Activated T-cell treated with anti-CD3 and anti-CD28 coated beads, Interleukin-2, amount 50 U/mL, for 4 hours (primary cell): Measurements from ENCODE around the gene TRIM58. TPM values are rescaled to one million over a fixed set of nuclear protein-coding genes. Genes with fewer than 3 reads are reported as not detected.
A peak's percentile ranks its signal among the peaks of the same experiment; 100 is the strongest.

ENCODE experiments used
- ATAC-seq, 2 donors: fragments of 200-7000 bp; cut with Tn5 transposase; one replicate each; pipeline ENCODE4 v1.10.0; 2021
- DNase-seq: peaks from one replicate; pipeline ENCODE4 v3.0.0-alpha.2; 2020
- H3K27me3 Mint-ChIP-seq: one replicate; pipeline ENCODE4 v1.8.0; 2021; ENCODE audit warnings: low read depth, mixed read lengths
- H3K36me3 Mint-ChIP-seq: one replicate; pipeline ENCODE4 v1.8.0; 2022; ENCODE audit warnings: mixed read lengths; ENCODE audit not compliant: insufficient read depth
- H3K4me1 Mint-ChIP-seq: one replicate; pipeline ENCODE4 v1.8.0; 2021; ENCODE audit warnings: low read depth, mixed read lengths
- H3K4me3 Mint-ChIP-seq: one replicate; pipeline ENCODE4 v1.8.0; 2021; ENCODE audit warnings: mild to moderate bottlenecking, moderate library complexity, mixed read lengths
- H3K9me3 Mint-ChIP-seq: one replicate; pipeline ENCODE4 v1.8.0; 2021; ENCODE audit warnings: mixed read lengths
- total RNA-seq, 3 donors: library from RNA; stranded (reverse); gene quantifications; one replicate each; pipeline ENCODE4 v1.2.1, GENCODE V29; 2021

TRIM58 gene
- total RNA-seq = under 1 TPM; 0.11 to 0.28 (median 0.18) TPM

- peaks cover 30% of the 10 kb centered on the region for H3K27me3 Mint-ChIP-seq
- no peak for DNase-seq
- H3K4me1 Mint-ChIP-seq = peaks cover 9% of the 10 kb centered on the region
- H3K36me3 Mint-ChIP-seq = no peaks in the 10 kb centered on the region
- ATAC-seq = peak; percentile 77 to 83
- H3K9me3 Mint-ChIP-seq = no peaks in the 10 kb centered on the region
- peak within 1 kb of the TSS; percentile 73 for H3K4me3 Mint-ChIP-seq
Measured at GRCh38 chr1:247857069-247857984, at the start of gene TRIM58. Gene TRIM58, plus strand, starts transcription at chr1:247857187. Its CDS starts 60 bp downstream, at chr1:247857247.

- Mint-ChIP-seq H3K36me3 (no peaks in the 10 kb centered on the region), H3K27me3 (no peaks in the 10 kb centered on the region), H3K4me3 (no peak overlapping the region), H3K9me3 (no peaks in the 10 kb centered on the region), H3K4me1 (no peaks in the 10 kb centered on the region)
- ATAC-seq (no peak), DNase-seq (no peak)
Measured at GRCh38 chr1:247812637-247813036, 44.4 kb upstream of the TRIM58 start.

- no peak overlapping the region for H3K4me3 Mint-ChIP-seq
- H3K27me3 Mint-ChIP-seq = no peaks in the 10 kb centered on the region
- DNase-seq (no peak), ATAC-seq (no peak)
- no peaks in the 10 kb centered on the region for H3K4me1 Mint-ChIP-seq
- no peaks in the 10 kb centered on the region for H3K9me3 Mint-ChIP-seq
- no peaks in the 10 kb centered on the region for H3K36me3 Mint-ChIP-seq
Measured at GRCh38 chr1:247822060-247822459, 34.9 kb upstream of the TRIM58 start.

- Mint-ChIP-seq H3K27me3 (no peaks in the 10 kb centered on the region), H3K9me3 (no peaks in the 10 kb centered on the region), H3K4me3 (no peak within 1 kb of the TSS), H3K36me3 (no peaks in the 10 kb centered on the region), H3K4me1 (no peaks in the 10 kb centered on the region)
- no peak for ATAC-seq
- no peak for DNase-seq
Measured at GRCh38 chr1:247824023-247824422, 33.0 kb upstream of the TRIM58 start, which contains the start of gene OR14A16. Gene OR14A16, minus strand, starts transcription at chr1:247824119. Its CDS starts 8,390 bp downstream, at chr1:247815729.

- Mint-ChIP-seq H3K36me3 (no peaks in the 10 kb centered on the region), H3K27me3 (no peaks in the 10 kb centered on the region), H3K9me3 (no peaks in the 10 kb centered on the region), H3K4me3 (no peak overlapping the region), H3K4me1 (no peaks in the 10 kb centered on the region)
- ATAC-seq (no peak), DNase-seq (no peak)
Measured at GRCh38 chr1:247825362-247825761, 31.6 kb upstream of the TRIM58 start.

GRCh38 chr1:247829656-247830055 lies 27.3 kb upstream of the TRIM58 start:
- Mint-ChIP-seq H3K9me3 (no peaks in the 10 kb centered on the region), H3K4me3 (no peak overlapping the region), H3K36me3 (no peaks in the 10 kb centered on the region), H3K27me3 (no peaks in the 10 kb centered on the region), H3K4me1 (no peaks in the 10 kb centered on the region)
- no peak for DNase-seq
- ATAC-seq = no peak

- ATAC-seq (no peak), DNase-seq (no peak)
- Mint-ChIP-seq H3K9me3 (no peaks in the 10 kb centered on the region), H3K27me3 (no peaks in the 10 kb centered on the region), H3K4me3 (no peak overlapping the region), H3K4me1 (no peaks in the 10 kb centered on the region), H3K36me3 (no peaks in the 10 kb centered on the region)
Measured at GRCh38 chr1:247833601-247834000, 23.4 kb upstream of the TRIM58 start.

- no peak for ATAC-seq
- Mint-ChIP-seq H3K36me3 (no peaks in the 10 kb centered on the region), H3K9me3 (no peaks in the 10 kb centered on the region)
Measured at GRCh38 chr1:247840818-247841217, 16.2 kb upstream of the TRIM58 start.

GRCh38 chr1:247841796-247842195 lies 15.2 kb upstream of the TRIM58 start, which contains the start of gene OR11L1:
Gene OR11L1, minus strand, starts transcription at chr1:247841896. Its CDS starts 0 bp downstream, at chr1:247841896.
- Mint-ChIP-seq H3K9me3 (no peaks in the 10 kb centered on the region), H3K4me3 (no peak within 1 kb of the TSS), H3K4me1 (no peaks in the 10 kb centered on the region), H3K27me3 (no peaks in the 10 kb centered on the region), H3K36me3 (no peaks in the 10 kb centered on the region)
- ATAC-seq (no peak), DNase-seq (no peak)

More at GRCh38 chr1:247840818-247841217, 16.2 kb upstream of the TRIM58 start:
- no peaks in the 10 kb centered on the region for H3K27me3 Mint-ChIP-seq
- H3K4me3 Mint-ChIP-seq = no peak overlapping the region
- DNase-seq = no peak
- H3K4me1 Mint-ChIP-seq = no peaks in the 10 kb centered on the region

GRCh38 chr1:247843411-247843810 lies 13.6 kb upstream of the TRIM58 start:
- H3K4me3 Mint-ChIP-seq = no peak overlapping the region
- no peaks in the 10 kb centered on the region for H3K27me3 Mint-ChIP-seq
- H3K36me3 Mint-ChIP-seq = no peaks in the 10 kb centered on the region
- no peaks in the 10 kb centered on the region for H3K9me3 Mint-ChIP-seq
- no peaks in the 10 kb centered on the region for H3K4me1 Mint-ChIP-seq
- ATAC-seq (no peak), DNase-seq (no peak)

GRCh38 chr1:247845011-247845692 lies 11.8 kb upstream of the TRIM58 start:
- DNase-seq = no peak
- Mint-ChIP-seq H3K4me1 (no peaks in the 10 kb centered on the region), H3K9me3 (no peaks in the 10 kb centered on the region), H3K27me3 (no peaks in the 10 kb centered on the region), H3K36me3 (no peaks in the 10 kb centered on the region), H3K4me3 (no peak overlapping the region)
- ATAC-seq = no peak

- Mint-ChIP-seq H3K4me1 (no peaks in the 10 kb centered on the region), H3K27me3 (no peaks in the 10 kb centered on the region), H3K36me3 (no peaks in the 10 kb centered on the region), H3K4me3 (no peak overlapping the region), H3K9me3 (no peaks in the 10 kb centered on the region)
- DNase-seq (no peak), ATAC-seq (no peak)
Measured at GRCh38 chr1:247845693-247846017, 11.3 kb upstream of the TRIM58 start.

- peaks cover 2% of the 10 kb centered on the region for H3K27me3 Mint-ChIP-seq
- no peak overlapping the region for H3K4me3 Mint-ChIP-seq
- H3K36me3 Mint-ChIP-seq = no peaks in the 10 kb centered on the region
- H3K4me1 Mint-ChIP-seq = no peaks in the 10 kb centered on the region
- ATAC-seq (no peak), DNase-seq (no peak)
- no peaks in the 10 kb centered on the region for H3K9me3 Mint-ChIP-seq
Measured at GRCh38 chr1:247848346-247848745, 8.6 kb upstream of the TRIM58 start.

GRCh38 chr1:247849616-247850015 lies 7.4 kb upstream of the TRIM58 start:
- H3K4me1 Mint-ChIP-seq = no peaks in the 10 kb centered on the region
- ATAC-seq = no peak

More at GRCh38 chr1:247849616-247850015, 7.4 kb upstream of the TRIM58 start:
- no peaks in the 10 kb centered on the region for H3K36me3 Mint-ChIP-seq
- no peak for DNase-seq
- no peak overlapping the region for H3K4me3 Mint-ChIP-seq
- peaks cover 2% of the 10 kb centered on the region for H3K27me3 Mint-ChIP-seq
- no peaks in the 10 kb centered on the region for H3K9me3 Mint-ChIP-seq
